ENCODE measurements around the gene CHTF18. TPM values are rescaled to one million over a fixed set of nuclear protein-coding genes. Genes with fewer than 3 reads are reported as not detected.

CHTF18 gene
- total and polyA plus RNA-seq, 2 donors (not counting 3 experiments of a cell fraction or from before 2014, with no cell fraction given), result 33.0 to 69.5 TPM

DNA sequence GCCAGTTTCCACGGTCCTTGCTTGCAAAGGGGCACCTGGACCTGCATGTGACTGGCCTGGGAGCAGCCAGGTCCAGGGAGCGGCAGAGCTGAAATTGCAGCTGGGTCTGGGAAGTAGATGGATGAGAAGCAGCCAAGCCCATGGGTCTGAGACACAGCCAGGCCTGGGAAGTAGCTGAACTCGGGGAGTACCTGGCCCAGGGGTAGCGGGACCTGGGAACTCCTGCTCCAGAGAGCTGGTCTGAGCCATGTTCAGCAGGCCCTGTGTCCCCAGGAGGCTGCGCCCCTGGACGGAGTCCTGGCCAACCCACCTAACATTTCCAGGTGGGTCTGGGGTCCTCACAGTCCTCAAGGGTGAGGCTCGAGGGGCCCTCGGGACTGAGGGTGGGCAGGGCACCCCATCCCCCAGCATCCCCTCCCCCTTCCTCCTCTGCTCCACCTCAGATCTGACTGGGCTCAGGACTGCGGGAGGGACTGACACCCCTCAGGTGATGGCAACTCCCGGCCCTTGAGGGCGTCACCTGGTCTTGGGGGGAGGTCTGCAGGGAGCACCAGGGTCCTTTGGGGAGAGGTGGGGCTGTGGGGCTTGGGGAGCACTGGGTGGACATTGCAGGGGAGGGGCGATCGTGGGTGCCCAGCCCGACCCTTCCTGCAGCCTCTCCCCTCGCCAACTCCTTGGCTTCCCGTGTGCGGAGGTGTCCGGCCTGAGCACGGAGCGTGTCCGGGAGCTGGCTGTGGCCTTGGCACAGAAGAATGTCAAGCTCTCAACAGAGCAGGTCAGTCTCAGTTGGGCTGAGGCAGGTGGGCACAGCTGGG is 24.8 kb upstream of the CHTF18 start:
- Histone ChIP-seq H3K4me3 (replicated peaks in 1 of 3; ENCODE audit: insufficient read depth in 1 of 3, low read depth in 1 of 3, low read length in 3 of 3) (no peak overlapping the region), H2AFZ (ENCODE audit: low read depth, low read length) (no peak overlapping the region), H4K20me1 (replicated peaks; ENCODE audit: control insufficient read depth, extremely low read depth, insufficient read depth, low read length) (no peaks in the 10 kb centered on the region), H3K4me2 (ENCODE audit: insufficient read depth, low read length) (no peak overlapping the region), H3K9ac (replicated peaks; ENCODE audit: extremely low read depth, insufficient read depth, low read length) (no peak overlapping the region), H3K9me1 (replicated peaks; ENCODE audit: control insufficient read depth, extremely low read depth, insufficient read depth, low read length) (no peaks in the 10 kb centered on the region), H3K27me3 (ENCODE audit: control insufficient read depth in 2 of 2, insufficient read depth in 2 of 2, low read length in 2 of 2) (no peaks in the 10 kb centered on the region), H3K9me3 (replicated peaks; ENCODE audit: control insufficient read depth, insufficient read depth, low read length) (no peaks in the 10 kb centered on the region), H3K36me3 (ENCODE audit: control insufficient read depth in 2 of 2, extremely low read depth in 1 of 2, insufficient read depth in 2 of 2, low read length in 2 of 2) (no peaks in the 10 kb centered on the region), H3K79me2 (ENCODE audit: control insufficient read depth, insufficient read depth, low read length) (no peaks in the 10 kb centered on the region), H3K27ac (ENCODE audit: insufficient read depth, low read depth, low read length) (no peak overlapping the region), H3K4me1 (ENCODE audit: control insufficient read depth, extremely low read depth, insufficient read depth, low read length) (no peaks in the 10 kb centered on the region)
- intact Hi-C loops (cut with micrococcal nuclease), result no loop called here
- no peak for TF ChIP-seq GATA2 (IDR thresholded peaks at IDR 0.05; ENCODE audit: insufficient read depth, insufficient read length, low read depth, low read length)
- no peak for TF ChIP-seq FOS (IDR thresholded peaks at IDR 0.05; ENCODE audit: borderline replicate concordance, insufficient read depth, low read length)
- no peak for TF ChIP-seq POLR2A (IDR thresholded peaks at IDR 0.05; ENCODE audit: low read depth, low read length)
- no peak for TF ChIP-seq MYC (IDR thresholded peaks at IDR 0.05; ENCODE audit: low read depth, low read length)
- TF ChIP-seq, protein P1, sequence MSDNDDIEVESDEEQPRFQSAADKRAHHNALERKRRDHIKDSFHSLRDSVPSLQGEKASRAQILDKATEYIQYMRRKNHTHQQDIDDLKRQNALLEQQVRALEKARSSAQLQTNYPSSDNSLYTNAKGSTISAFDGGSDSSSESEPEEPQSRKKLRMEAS (IDR thresholded peaks at IDR 0.05; ENCODE audit: insufficient read depth, insufficient read length), result no peak
- TF ChIP-seq JUN (IDR thresholded peaks at IDR 0.05; ENCODE audit: borderline replicate concordance, insufficient read depth, insufficient read length, low read depth), result no peak
- no peak for TF ChIP-seq POLR2AphosphoS5 (IDR thresholded peaks at IDR 0.05; ENCODE audit: insufficient read depth, low read depth, low read length)
- TF ChIP-seq EZH2 (IDR thresholded peaks at IDR 0.05; ENCODE audit: borderline replicate concordance, low read depth, low read length, severe bottlenecking), result no peak
- TF ChIP-seq, protein P2, sequence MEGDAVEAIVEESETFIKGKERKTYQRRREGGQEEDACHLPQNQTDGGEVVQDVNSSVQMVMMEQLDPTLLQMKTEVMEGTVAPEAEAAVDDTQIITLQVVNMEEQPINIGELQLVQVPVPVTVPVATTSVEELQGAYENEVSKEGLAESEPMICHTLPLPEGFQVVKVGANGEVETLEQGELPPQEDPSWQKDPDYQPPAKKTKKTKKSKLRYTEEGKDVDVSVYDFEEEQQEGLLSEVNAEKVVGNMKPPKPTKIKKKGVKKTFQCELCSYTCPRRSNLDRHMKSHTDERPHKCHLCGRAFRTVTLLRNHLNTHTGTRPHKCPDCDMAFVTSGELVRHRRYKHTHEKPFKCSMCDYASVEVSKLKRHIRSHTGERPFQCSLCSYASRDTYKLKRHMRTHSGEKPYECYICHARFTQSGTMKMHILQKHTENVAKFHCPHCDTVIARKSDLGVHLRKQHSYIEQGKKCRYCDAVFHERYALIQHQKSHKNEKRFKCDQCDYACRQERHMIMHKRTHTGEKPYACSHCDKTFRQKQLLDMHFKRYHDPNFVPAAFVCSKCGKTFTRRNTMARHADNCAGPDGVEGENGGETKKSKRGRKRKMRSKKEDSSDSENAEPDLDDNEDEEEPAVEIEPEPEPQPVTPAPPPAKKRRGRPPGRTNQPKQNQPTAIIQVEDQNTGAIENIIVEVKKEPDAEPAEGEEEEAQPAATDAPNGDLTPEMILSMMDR (IDR thresholded peaks at IDR 0.05; ENCODE audit: extremely low read depth in 1 of 2, insufficient read depth in 1 of 2, low read depth in 1 of 2, low read length in 2 of 2), result no peak
- POLR2A ChIA-PET, result no interaction called here
- CTCF ChIA-PET, result no interaction called here
- dilution Hi-C loops (cut with MboI; ENCODE audit: extremely low pct_ligation_motif_present, low sequenced_read_pairs), result no loop called here
- BruUV-seq (replicated peaks), result no TSS peak
- no peak for DNase-seq (ENCODE audit: low read depth, low spot score)
- no peak for FAIRE-seq

Measured in endothelial cell of umbilical vein (primary cell).